CD4-positive, alpha-beta T cell (primary cell): ENCODE results near the gene MYL9. TPM values are rescaled to one million over a fixed set of nuclear protein-coding genes. Genes with fewer than 3 reads are reported as not detected.

Source experiments
- ATAC-seq: fragments of 200-7000 bp; cut with Tn5 transposase; one replicate; pipeline ENCODE4 v1.10.0; 2022; ENCODE audit warnings: mild to moderate bottlenecking; ENCODE audit not compliant: poor library complexity
- CTCF ChIA-PET: fragments of 350-600 bp; sonication (Branson Sonifier 250); formaldehyde crosslinking; loops from one replicate; lab custom pipeline; 2021; ENCODE audit warnings: antibody characterized with exemption, inconsistent platforms; lab: Charles Lee
- POLR2A ChIA-PET: fragments of 350-600 bp; sonication (Branson Sonifier 250); formaldehyde crosslinking; loops from one replicate; lab custom pipeline; 2021; ENCODE audit warnings: antibody characterized with exemption, inconsistent platforms; lab: Charles Lee
- DNase-seq, 14 experiments: peaks; one replicate each; pipeline ENCODE4 v3.0.0-alpha.2; 2013 to 2020; ENCODE audit warnings: mixed read lengths in 2 of 14
- H3K27ac ChIP-seq, 2 donors: one replicate each; pipeline versions ENCODE4 v1.5.1 to v1.7.0; 2013; ENCODE audit warnings: low read length in 2 of 2, low read depth in 1 of 2, mild to moderate bottlenecking in 1 of 2
- H3K27me3 ChIP-seq, 2 experiments: 1 replicate in 1 of 2; 2 replicates in 1 of 2; pipeline versions ENCODE4 v1.6.1 to v1.7.0; 2013; ENCODE audit warnings: low read length in 2 of 2, control low read depth in 1 of 2, mild to moderate bottlenecking in 1 of 2, moderate library complexity in 1 of 2; ENCODE audit not compliant: insufficient read depth in 2 of 2, control insufficient read depth in 1 of 2
- H3K36me3 ChIP-seq: one replicate; pipeline ENCODE4 v1.6.1; 2013; ENCODE audit warnings: low read length, control low read depth; ENCODE audit not compliant: insufficient read depth
- H3K4me1 ChIP-seq: one replicate; pipeline ENCODE4 v1.6.1; 2013; ENCODE audit warnings: low read length, control low read depth; ENCODE audit not compliant: insufficient read depth
- H3K4me3 ChIP-seq: one replicate; pipeline ENCODE4 v1.5.1; 2013; ENCODE audit warnings: mild to moderate bottlenecking, low read length, moderate library complexity
- H3K9me3 ChIP-seq, 2 experiments: 1 replicate in 1 of 2; 2 replicates in 1 of 2; pipeline versions ENCODE4 v1.6.1 to v1.7.0; 2013; ENCODE audit warnings: low read length in 2 of 2, mild to moderate bottlenecking in 2 of 2, control low read depth in 1 of 2, moderate library complexity in 1 of 2; ENCODE audit not compliant: control insufficient read depth in 1 of 2, insufficient read depth in 1 of 2
- H3K27ac Mint-ChIP-seq: one replicate; pipeline ENCODE4 v1.8.0; 2020; ENCODE audit warnings: mixed read lengths
- H3K27me3 Mint-ChIP-seq: one replicate; pipeline ENCODE4 v1.8.0; 2021; ENCODE audit warnings: mixed read lengths
- H3K36me3 Mint-ChIP-seq: one replicate; pipeline ENCODE4 v1.8.0; 2021; ENCODE audit warnings: low read depth, mixed read lengths
- H3K4me1 Mint-ChIP-seq: one replicate; pipeline ENCODE4 v1.8.0; 2021; ENCODE audit warnings: low read depth, mixed read lengths
- H3K4me3 Mint-ChIP-seq: one replicate; pipeline ENCODE4 v1.8.0; 2020; ENCODE audit warnings: mild to moderate bottlenecking, mixed read lengths
- H3K9me3 Mint-ChIP-seq: one replicate; pipeline ENCODE4 v1.8.0; 2020; ENCODE audit warnings: mixed read lengths
- CTCF ChIP-seq: fragments of 200-600 bp; IDR thresholded peaks from one replicate; pipeline ENCODE4 v1.8.0; 2022; ENCODE audit warnings: antibody characterized with exemption, mild to moderate bottlenecking
- intact Hi-C, 2 experiments: fragments of 100-400 bp; cut with DNase I in 1 of 2; cut with micrococcal nuclease in 1 of 2; formaldehyde crosslinking; loops; one replicate each; pipeline versions ENCODE4 v1.15.1 to v1.9.0; 2023 to 2025; cut with DNase I, micrococcal nuclease
- total RNA-seq, 174 experiments: library from RNA in 2 of 174; stranded (reverse) in 2 of 174; gene quantifications; one replicate each; pipeline ENCODE4 v1.2.3 and lab custom pipeline; 2021 to 2026

Gene MYL9
- total RNA-seq, 2 experiments from 2014 or later, result not detected

GRCh38 chr20:36507746-36508145, 33.6 kb upstream of the MYL9 start:
- H3K36me3 ChIP-seq, result peaks cover 52% of the 10 kb centered on the region
- DNase-seq (no peak), ATAC-seq (no peak)
- H3K4me1 ChIP-seq, result no peaks in the 10 kb centered on the region
- Mint-ChIP-seq H3K27ac (no peak overlapping the region), H3K9me3 (no peaks in the 10 kb centered on the region), H3K36me3 (peaks cover 53% of the 10 kb centered on the region), H3K27me3 (no peaks in the 10 kb centered on the region), H3K4me1 (peaks cover 16% of the 10 kb centered on the region), H3K4me3 (no peak overlapping the region)
- no peak overlapping the region for H3K27ac ChIP-seq
- no peaks in the 10 kb centered on the region for H3K27me3 ChIP-seq
- ChIA-PET CTCF (no interaction called here), POLR2A (no interaction called here)
- intact Hi-C loops, result no loop called here
- H3K9me3 ChIP-seq, result no peaks in the 10 kb centered on the region
- no peak for TF ChIP-seq CTCF
- H3K4me3 ChIP-seq, result no peak overlapping the region

- Mint-ChIP-seq H3K9me3 (no peaks in the 10 kb centered on the region), H3K27ac (no peak overlapping the region), H3K4me1 (no peaks in the 10 kb centered on the region), H3K4me3 (no peak overlapping the region), H3K36me3 (peaks cover 64% of the 10 kb centered on the region), H3K27me3 (no peaks in the 10 kb centered on the region)
- Histone ChIP-seq H3K4me3 (no peak overlapping the region), H3K9me3 (no peaks in the 10 kb centered on the region), H3K27ac (no peak overlapping the region), H3K36me3 (peaks cover 46% of the 10 kb centered on the region), H3K4me1 (no peaks in the 10 kb centered on the region), H3K27me3 (no peaks in the 10 kb centered on the region)
- no peak for TF ChIP-seq CTCF
- DNase-seq (no peak), ATAC-seq (no peak)
- CTCF ChIA-PET, result no interaction called here
- POLR2A ChIA-PET, result no interaction called here
- intact Hi-C loops, result no loop called here
Observed at GRCh38 chr20:36519012-36519719, 22.2 kb upstream of the MYL9 start.

GRCh38 chr20:36519944-36520343, 21.4 kb upstream of the MYL9 start:
- no peaks in the 10 kb centered on the region for H3K9me3 ChIP-seq
- Mint-ChIP-seq H3K36me3 (peaks cover 61% of the 10 kb centered on the region), H3K27me3 (no peaks in the 10 kb centered on the region), H3K9me3 (no peaks in the 10 kb centered on the region), H3K4me3 (no peak overlapping the region), H3K27ac (no peak overlapping the region), H3K4me1 (no peaks in the 10 kb centered on the region)
- CTCF ChIA-PET, result no interaction called here
- intact Hi-C loops, result no loop called here
- no peak for ATAC-seq
- H3K36me3 ChIP-seq, result peaks cover 45% of the 10 kb centered on the region
- no peak for DNase-seq
- no peaks in the 10 kb centered on the region for H3K4me1 ChIP-seq
- TF ChIP-seq CTCF, result no peak
- POLR2A ChIA-PET, result no interaction called here
- H3K27ac ChIP-seq, result no peak overlapping the region
- no peaks in the 10 kb centered on the region for H3K27me3 ChIP-seq
- H3K4me3 ChIP-seq, result no peak overlapping the region
